HG03060 (cell line): ENCODE measurements around the gene FAM200C.

Source experiments
- ATAC-seq: cut with Tn5 transposase; IDR thresholded peaks from one replicate; pipeline ENCODE4 v1.9.1; 2021; ENCODE audit warnings: low read depth, moderate number of reproducible peaks; ENCODE audit not compliant: unreplicated experiment

FAM200C gene

DNA sequence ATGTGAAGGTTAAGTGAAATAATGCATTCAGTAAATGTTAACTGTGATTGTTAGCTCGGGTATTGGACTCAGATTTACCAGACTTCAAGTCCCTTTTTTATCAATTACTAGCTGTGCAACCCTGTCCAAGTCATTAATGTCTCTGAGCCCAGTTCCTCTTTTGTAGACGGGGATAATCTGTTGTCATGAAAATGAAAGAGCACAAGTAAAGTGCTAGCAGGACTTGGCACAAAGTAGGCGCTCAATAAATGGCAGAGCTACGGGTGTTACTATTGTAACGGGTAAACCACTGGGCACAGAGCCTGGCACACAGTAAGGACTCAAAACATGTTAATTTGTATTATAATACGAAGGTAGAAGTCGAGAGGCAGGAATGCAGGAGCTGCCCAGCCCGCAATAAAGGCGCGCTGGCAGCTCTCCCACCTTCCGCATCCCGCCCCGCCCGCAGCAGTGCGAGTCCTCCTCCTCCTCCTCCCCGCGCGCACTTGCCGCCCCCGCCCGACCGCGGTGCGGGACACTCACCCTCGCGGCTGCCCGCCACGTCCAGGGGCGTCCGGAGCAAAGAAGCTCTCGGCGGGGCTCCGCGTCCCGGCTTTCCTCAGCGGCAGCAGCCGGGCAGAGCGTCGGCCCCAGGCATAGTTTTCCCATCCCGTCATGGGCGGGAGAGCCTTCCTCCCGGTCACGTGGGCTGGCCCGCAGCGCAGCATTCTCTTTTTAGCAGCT is 29.7 kb downstream of the FAM200C start, which contains the start of gene C1QTNF2:
C1QTNF2 (minus strand) TSS at position 637 of the 723 bp plus-strand sequence. CDS start 15,615 bp downstream, outside the sequence.
- ATAC-seq = no peak

DNA sequence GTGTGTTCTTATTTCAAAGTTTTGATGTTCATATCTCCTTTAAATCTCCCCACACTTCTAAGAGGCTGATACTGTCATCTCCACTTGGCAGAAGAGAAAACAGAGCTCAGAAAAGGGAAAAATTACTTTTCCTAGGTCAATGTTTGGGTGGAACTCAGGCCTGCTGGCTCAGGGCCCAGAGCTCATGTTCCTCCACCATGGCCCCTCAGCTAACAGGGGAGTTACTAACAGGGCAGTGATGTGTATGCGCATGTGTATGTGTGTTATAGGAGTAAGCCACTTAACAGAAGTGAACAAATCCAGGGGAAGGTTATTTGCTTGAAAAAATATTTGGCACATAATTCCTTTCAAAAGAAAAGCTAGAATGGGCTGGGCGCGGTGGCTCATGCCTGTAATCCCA is 32.0 kb downstream of the FAM200C start:
- no peak for ATAC-seq

DNA sequence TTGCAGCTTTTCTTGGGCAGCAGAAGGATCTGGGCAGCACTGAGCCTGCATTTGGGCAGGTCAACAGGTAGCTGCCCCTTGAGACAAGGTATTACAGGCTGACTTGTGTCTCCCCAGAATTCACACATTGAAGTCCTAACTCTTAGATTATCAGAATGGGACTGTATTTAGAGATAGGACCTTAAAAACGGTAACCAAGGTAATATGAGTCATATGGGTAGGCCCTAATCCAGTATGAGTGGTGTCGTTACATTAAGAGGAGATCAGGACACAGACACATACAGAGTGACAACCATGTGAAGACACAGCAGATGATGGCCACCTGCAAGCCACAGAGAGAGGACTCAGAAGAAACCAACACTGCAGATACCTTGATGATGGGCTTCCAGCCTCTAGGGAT is 32.6 kb downstream of the FAM200C start:
- ATAC-seq = no peak

DNA sequence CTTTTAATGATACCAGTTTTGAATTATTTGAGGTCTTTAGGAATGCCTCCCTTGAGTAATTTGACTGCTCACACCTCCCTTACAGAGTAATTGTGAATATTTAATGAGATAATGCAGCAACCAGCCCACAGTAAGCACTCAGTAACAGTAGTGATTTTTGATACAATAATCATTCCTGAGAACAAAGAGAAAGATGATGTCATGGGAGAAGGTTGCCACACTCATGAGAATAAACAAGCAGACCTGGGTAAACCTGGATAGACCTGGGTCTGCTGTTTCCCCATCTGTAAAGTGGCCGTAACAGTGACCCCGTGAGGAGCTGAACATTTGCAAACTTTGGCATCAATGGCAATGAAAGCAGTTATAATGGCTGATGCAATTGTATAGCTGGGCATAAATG is 33.6 kb downstream of the FAM200C start:
- ATAC-seq = no peak

GRCh38 chr5:160363660-160364395 is 36.0 kb downstream of the FAM200C start:
- ATAC-seq = no peak

GRCh38 chr5:160363211-160363610 is 36.6 kb downstream of the FAM200C start:
- ATAC-seq = no peak

DNA sequence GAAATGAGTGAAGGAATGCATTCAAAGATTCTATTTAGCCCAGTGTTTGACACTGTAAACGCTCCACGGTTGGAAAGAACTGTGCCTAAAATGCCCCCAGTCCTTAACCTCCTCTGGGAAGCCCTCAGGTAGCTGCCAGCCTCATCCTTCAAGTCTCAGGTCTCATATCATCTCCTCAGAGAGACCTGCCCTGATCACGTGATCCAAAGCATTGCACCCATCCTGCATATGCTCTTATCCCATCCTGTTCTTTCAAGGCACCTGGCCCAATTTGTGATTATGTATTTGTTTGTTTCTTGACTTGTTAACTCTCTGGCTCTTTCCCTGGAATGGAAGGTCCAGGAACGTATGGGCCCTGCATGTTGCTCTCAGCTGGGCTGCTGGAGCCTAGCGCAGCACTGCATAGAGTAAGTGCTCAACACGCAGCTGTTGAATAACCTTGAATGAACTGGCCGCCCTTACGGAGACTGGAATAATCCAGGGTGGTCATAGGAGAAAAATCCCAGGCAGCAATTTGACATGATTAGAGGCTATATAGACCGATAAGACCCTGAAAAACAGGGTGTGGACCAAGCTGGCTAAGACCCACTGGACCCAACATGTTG is 38.1 kb downstream of the FAM200C start:
- ATAC-seq = no peak

DNA sequence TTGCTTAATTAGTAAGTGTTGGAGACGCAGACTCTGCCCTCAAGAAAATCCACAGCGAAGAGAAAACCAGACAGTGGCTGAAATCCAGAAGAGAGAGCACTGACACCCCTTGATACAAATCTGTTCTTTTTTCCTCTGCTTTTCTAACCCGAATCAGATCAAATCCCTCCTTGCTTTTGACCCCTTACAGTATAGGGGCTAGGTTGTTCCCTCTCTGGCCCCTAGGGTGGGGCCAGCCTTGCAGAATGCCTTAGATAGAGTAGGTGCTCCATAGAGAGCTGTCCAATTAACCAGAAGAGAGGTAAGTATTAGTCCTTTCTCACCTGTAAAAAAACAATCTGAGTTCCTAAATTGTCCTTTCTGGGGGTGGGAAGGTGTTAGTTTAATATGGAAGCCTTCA is 39.5 kb downstream of the FAM200C start:
- ATAC-seq = no peak

DNA sequence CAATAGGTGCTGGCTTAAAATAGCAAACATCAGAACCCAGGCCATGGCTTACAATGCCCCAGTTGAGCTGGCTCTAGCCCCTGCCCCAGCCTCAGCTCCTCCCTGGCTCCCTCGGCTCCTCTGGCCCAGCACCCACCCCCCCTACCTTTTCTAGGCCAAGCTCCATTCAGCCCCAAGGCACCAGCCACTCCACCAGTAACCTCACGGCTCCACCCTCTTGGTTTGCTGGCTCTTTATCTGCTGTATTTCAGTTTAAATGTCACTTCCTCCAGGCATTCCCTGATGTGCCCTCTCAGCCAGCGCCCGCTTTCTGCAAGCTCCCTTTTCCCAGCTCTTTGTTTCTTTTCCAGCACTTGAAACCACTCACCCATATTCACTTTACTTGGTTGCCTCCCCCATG is 40.0 kb downstream of the FAM200C start:
- no peak for ATAC-seq

- no peak for ATAC-seq
Measured at GRCh38 chr5:160359242-160359641, 40.6 kb downstream of the FAM200C start.

GRCh38 chr5:160357861-160358411 is 41.9 kb downstream of the FAM200C start:
- ATAC-seq = no peak

- ATAC-seq = no peak
Measured at GRCh38 chr5:160357394-160357793, 42.5 kb downstream of the FAM200C start.

DNA sequence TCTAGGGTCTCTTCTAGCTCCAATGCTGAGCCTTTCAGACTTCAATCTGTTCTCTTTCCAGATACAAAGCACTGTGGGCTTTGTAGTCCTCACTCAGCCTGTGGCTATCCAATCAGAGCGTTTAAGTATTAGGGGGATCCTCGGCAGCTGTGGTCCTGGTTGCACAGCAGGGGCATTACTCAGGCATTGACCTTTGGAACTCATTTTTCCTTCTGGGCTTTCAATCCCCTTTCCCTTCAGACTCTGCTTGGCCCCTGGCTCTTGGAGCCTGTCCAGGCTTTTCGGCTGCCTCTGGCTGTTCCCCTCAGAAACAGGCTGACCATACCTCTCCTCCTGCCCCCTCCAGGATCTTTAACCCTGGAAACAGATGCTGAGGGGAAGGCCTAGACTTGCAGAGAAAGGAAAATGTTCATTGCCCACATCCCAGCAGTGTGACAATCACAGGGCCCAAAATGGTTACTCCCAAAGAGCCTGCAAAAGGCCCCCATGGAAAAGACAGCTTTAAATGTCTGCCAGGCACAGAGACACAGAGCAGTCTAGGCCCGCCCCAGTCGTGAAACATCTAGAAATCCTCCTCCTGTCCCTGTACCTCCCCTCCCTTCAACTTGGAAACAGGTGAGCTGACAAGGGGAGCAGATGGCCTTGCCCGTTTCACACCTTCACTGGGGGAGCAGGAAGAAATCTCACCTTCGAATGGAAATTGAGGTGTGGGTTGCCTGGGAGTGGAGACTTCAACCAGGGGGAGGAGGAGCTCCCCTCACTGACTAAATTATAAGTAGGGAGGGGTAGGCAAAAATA is 43.1 kb downstream of the FAM200C start:
- ATAC-seq = no peak

GRCh38 chr5:160354666-160355065 is 45.2 kb downstream of the FAM200C start:
- ATAC-seq = no peak

GRCh38 chr5:160353379-160353778 is 46.5 kb downstream of the FAM200C start:
- no peak for ATAC-seq

DNA sequence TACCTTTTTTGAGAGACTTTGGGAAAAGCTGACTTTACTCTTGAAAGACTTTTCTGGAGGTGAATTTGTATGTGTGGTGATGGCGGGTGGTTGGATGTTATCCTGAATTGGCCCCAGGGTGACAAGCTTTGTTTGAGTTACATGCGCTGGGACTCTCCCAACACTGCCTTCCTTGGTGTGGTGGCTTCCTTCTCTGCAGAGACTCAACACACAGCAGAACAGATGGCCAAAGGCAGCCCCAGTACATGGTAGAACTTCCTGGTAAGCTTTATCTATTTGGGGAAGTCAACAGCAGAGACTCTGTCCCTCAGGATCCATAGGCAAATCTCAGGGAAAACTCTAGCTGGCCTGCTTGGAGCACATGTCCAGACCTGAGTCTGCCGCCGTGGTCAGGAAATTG is 47.5 kb downstream of the FAM200C start:
- no peak for ATAC-seq

DNA sequence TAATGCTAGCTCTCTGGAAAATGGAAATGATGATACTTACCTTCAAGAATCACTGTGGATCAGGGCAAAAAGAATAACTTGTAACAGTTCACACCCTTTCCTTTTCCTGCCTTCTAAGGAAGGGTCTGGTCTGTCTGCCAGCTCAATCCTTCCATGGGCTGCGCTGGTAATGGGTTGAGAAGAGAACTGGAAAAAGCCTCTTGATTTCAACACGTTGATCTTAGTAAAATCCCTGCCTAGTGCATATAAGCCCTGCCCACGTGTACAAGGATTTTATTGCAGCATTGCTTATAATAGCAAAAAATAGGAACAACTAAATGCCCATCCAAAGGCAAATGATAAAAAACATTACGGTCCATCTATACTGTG is 49.9 kb downstream of the FAM200C start:
- ATAC-seq = no peak

DNA sequence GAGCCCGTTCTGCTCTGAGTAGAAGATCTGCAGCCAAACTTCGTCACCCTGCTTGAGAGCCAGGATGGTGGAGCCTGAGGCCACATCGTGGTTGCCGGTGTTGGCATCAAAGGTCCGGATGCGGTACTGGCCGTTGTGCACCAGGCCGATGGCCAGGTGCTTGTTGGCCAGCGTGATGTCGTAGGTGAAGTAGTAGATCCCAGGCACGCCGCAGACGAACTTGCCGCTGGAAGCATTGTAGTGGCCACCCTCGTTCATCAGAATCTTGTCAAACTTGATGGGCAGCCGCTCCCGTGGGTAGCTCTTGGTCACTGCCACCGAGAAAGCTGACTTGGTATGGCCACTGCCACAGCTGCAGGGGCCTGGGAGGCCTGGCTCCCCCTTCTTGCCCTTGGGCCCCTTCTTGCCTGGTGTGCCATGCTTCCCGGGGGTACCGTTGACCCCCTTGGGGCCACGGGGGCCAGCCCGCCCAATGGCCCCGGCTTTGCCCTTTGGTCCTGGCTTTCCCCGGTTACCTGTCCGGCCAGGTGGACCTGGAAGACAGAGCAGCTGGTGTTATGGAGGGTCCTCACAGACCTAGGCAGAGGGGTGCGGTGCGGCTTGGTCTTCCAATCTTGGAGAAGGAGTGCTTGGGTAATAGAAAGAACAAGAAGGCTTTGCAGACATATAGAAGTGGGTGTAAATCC is 50.5 kb downstream of the FAM200C start:
- no peak for ATAC-seq

GRCh38 chr5:160348080-160348479 is 51.8 kb downstream of the FAM200C start:
- no peak for ATAC-seq

DNA sequence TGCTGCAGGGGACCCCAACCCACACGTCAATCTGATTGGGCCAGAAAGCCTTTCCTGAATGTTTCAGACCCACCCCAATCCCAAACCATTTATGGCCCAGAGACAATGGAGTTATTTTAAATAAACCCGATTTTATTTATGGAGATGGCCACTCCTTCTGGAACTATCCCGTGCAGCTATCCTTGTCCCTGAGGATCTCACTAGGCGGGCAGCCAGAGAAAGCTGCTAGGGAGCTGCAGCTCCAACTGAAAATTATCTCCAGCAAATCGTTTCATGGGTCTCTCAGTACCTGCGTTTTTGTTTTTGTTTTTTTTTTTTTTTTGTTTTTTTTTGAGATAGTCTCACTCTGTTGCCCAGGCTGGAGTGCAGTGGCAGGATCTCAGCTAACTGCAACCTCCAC is 52.4 kb downstream of the FAM200C start:
- ATAC-seq = no peak
